Stomach smooth muscle (tissue), 2 donors: Measurements from ENCODE around the gene PPP4R1.
A peak's percentile ranks its signal among the peaks of the same experiment; 100 is the strongest.

ENCODE experiments used
- H3K27ac ChIP-seq: one replicate; pipeline ENCODE4 v1.7.0; 2013; ENCODE audit warnings: mild to moderate bottlenecking, low read length, inconsistent platforms
- H3K27me3 ChIP-seq, 2 donors: one replicate each; pipeline ENCODE4 v1.7.0; 2013; ENCODE audit warnings: low read length in 2 of 2; ENCODE audit not compliant: insufficient read depth in 2 of 2, control insufficient read depth in 1 of 2
- H3K36me3 ChIP-seq, 2 donors: one replicate each; pipeline ENCODE4 v1.7.0; 2013; ENCODE audit warnings: low read length in 2 of 2; ENCODE audit not compliant: control insufficient read depth in 2 of 2, insufficient read depth in 2 of 2
- H3K4me1 ChIP-seq: one replicate; pipeline ENCODE4 v1.7.0; 2013; ENCODE audit warnings: low read length; ENCODE audit not compliant: control insufficient read depth, insufficient read depth
- H3K4me3 ChIP-seq, 2 donors: one replicate each; pipeline ENCODE4 v1.7.0; 2013; ENCODE audit warnings: low read length in 2 of 2
- H3K9ac ChIP-seq, 2 donors: one replicate each; pipeline ENCODE4 v1.7.0; 2013; ENCODE audit warnings: low read length in 2 of 2, mild to moderate bottlenecking in 1 of 2
- H3K9me3 ChIP-seq, 2 donors: one replicate each; pipeline ENCODE4 v1.7.0; 2013; ENCODE audit warnings: low read length in 2 of 2; ENCODE audit not compliant: control insufficient read depth in 2 of 2
- donor health status: healthy.
- donor health status: Pancreatic carcinoma.

PPP4R1 gene

DNA sequence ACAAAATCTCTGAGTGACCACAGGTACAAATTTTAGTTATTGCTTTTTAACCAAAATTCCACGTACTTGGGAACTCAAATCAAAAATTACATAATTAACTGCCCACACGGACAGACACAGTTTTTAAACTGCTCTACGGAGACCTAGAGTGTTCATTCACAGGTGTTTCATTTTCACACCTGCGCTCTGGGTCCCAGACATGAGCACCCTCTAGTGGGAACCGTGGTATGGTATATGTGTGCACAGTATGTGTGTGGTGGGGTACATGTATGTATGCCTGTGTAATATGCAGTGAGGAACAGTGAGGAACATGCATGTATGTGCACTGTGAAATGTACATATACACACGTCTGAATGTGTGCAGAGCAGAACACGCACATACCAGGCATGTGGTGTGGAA lies 65.0 kb downstream of the PPP4R1 start:
- Histone ChIP-seq H3K36me3 (peaks cover 53 to 66% of the 10 kb centered on the region in 2 donors), H3K4me1 (no peaks in the 10 kb centered on the region), H3K9me3 (no peaks in the 10 kb centered on the region), H3K27me3 (no peaks in the 10 kb centered on the region), H3K4me3 (no peak overlapping the region), H3K9ac (no peak overlapping the region), H3K27ac (no peak overlapping the region)

DNA sequence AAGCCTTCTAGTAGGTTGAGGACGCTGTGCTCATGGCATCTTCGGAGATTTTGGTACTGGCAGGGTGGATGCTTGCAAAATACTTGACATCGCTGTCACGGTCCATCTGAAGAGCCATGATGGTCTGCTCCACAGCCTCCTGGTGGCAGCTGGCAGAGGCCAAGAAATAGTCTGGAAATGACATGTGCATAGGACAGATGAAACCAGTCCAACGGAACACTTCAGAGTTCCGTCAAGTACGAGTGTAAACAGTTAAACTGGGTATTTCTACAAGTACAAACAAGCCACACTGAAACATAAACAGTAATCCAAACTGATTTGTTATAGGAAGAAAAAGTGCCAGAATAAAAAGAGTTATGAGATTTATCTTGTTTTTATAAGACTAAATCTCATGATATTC lies 66.6 kb downstream of the PPP4R1 start:
- Histone ChIP-seq H3K27me3 (no peaks in the 10 kb centered on the region), H3K4me1 (no peaks in the 10 kb centered on the region), H3K4me3 (no peak overlapping the region), H3K9ac (no peak overlapping the region), H3K9me3 (no peaks in the 10 kb centered on the region), H3K27ac (no peak overlapping the region), H3K36me3 (peaks cover 44 to 54% of the 10 kb centered on the region in 2 donors)

DNA sequence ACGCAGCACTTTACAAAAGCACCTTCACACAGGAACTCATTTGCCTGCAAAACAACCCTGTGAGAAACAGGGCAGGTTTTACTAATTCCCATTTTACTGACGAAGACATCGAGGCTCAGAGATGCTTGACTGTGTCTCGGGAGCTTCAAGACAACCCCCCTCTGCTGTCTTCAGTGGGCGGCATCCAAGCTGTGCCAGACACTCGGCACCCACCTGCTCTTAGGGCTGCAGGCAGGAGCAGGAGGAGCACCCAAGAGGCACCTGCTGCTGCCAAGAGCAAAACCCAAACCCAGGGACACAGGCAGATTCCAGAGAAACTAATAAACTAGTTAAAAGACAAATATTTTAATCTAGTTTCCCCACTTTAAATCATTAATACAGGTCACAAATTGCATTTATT lies 67.9 kb downstream of the PPP4R1 start:
- Histone ChIP-seq H3K9ac (no peak overlapping the region), H3K9me3 (no peaks in the 10 kb centered on the region), H3K4me1 (no peaks in the 10 kb centered on the region), H3K4me3 (no peak overlapping the region), H3K36me3 (peaks cover 42 to 43% of the 10 kb centered on the region in 2 donors), H3K27ac (no peak overlapping the region), H3K27me3 (no peaks in the 10 kb centered on the region)

DNA sequence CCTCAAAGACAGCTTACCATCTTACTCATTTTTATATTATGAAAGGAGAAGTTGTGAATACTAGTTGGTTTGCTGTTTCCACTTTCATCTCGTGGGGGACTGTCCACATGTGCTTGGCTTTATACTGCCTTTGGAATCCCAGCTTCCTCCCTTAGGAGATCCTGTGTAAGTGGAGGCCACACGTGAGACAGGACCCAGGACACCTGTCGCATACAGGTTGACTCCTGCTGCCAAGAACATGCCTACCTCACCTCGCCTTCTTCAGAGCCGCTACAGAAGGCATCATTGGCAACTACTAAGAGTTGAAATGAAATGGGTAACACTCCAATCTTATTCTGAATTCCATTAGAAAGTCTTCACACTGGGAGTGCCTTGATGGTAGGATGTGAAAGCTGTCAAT lies 69.3 kb downstream of the PPP4R1 start:
- Histone ChIP-seq H3K27ac (no peak overlapping the region), H3K4me3 (no peak overlapping the region), H3K36me3 (peaks cover 36 to 38% of the 10 kb centered on the region in 2 donors), H3K9me3 (no peaks in the 10 kb centered on the region), H3K4me1 (no peaks in the 10 kb centered on the region), H3K27me3 (no peaks in the 10 kb centered on the region), H3K9ac (no peak overlapping the region)

DNA sequence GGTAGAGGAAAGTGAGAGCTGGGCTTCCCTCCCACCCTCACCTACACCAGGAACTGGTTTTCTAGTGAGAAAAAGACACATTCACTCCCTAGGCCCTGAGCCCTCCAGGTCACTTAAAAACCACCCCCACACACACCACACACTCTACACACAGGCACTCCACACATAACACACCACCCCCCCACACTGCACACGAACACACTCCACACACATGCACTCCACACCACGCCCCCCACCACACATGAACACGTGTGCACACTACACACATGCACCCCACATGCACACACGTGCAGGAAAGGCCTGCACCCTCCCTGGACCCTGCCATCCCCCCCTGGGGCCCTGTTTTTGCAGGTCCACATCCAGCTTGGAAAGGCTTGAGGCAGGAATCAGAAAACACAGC lies 71.4 kb downstream of the PPP4R1 start:
- no peak overlapping the region for H3K9ac ChIP-seq
- H3K36me3 ChIP-seq = peaks cover 34% of the 10 kb centered on the region in 2 donors
- H3K27ac ChIP-seq = no peak overlapping the region
- no peak overlapping the region for H3K4me3 ChIP-seq
- H3K9me3 ChIP-seq = no peaks in the 10 kb centered on the region
- no peaks in the 10 kb centered on the region for H3K4me1 ChIP-seq
- no peaks in the 10 kb centered on the region for H3K27me3 ChIP-seq

DNA sequence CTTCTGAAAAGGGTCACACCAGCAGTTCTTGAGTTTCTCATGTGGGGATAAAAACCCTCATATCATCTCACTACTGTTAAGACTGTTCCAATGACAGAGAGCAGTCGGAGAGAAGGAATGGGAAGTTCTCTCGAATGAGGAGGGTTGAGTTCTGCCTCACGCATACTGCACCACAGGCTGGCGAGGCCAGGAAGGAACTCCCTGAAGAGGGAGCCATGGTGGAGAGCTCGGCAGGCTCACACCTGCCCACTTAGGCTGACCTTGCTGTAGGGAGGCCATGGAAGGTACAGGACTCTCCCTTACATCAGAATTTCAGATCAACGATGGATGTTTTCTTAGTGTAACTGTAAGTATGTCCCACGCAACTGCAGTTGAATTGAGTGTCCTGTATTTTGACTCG lies 74.4 kb downstream of the PPP4R1 start:
- Histone ChIP-seq H3K4me3 (no peak overlapping the region), H3K9me3 (no peaks in the 10 kb centered on the region), H3K9ac (no peak overlapping the region), H3K27ac (no peak overlapping the region), H3K4me1 (peaks cover 9% of the 10 kb centered on the region), H3K36me3 (peaks cover 18 to 21% of the 10 kb centered on the region in 2 donors), H3K27me3 (no peaks in the 10 kb centered on the region)

DNA sequence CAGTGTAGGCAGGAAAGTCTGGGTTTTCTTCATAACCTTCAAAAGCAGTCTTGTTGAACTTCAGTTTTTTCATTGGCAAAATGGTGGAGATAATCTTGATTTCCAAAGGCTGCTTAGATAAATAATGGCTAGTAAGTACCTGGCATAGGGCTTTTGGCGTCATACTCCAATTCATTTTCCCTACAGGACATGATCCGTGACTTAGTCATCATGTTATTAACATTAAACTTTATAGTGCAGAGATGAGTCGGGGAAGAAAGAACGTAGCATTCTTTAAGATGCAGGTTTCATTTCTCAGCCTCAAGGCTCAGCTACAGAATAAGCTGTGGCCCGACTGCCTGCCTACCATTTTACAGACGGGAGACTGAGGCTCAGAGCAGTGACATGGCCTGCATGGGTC lies 75.1 kb downstream of the PPP4R1 start:
- peaks cover 21% of the 10 kb centered on the region in 2 donors for H3K36me3 ChIP-seq
- peaks cover 13% of the 10 kb centered on the region for H3K4me1 ChIP-seq
- no peak overlapping the region for H3K27ac ChIP-seq

DNA sequence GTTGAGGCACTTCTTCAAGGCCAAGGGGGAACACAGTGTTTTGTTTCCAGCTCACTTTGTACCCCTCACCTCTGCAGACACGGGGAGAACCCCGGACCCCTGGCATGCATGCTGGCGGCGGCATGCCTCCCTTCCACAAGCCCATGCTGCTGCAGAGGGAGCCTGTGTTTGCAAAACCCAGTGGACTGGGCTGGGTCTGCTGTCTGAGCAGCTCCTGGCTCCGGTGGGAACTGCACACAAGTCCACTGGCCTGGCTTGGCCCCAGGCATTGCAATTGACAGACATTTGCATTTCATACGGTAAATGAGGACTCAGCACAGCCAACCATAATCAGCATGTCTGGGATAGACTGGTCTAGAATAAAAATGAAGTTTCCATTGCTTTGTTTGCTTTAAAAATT lies 76.7 kb downstream of the PPP4R1 start:
- Histone ChIP-seq H3K9me3 (no peaks in the 10 kb centered on the region), H3K4me1 (peaks cover 13% of the 10 kb centered on the region), H3K27ac (no peak overlapping the region), H3K9ac (no peak overlapping the region), H3K4me3 (no peak overlapping the region), H3K36me3 (peaks cover 32 to 37% of the 10 kb centered on the region in 2 donors), H3K27me3 (no peaks in the 10 kb centered on the region)

More for the DNA sequence above, 75.1 kb downstream of the PPP4R1 start:
- H3K9me3 ChIP-seq = no peaks in the 10 kb centered on the region
- no peak overlapping the region for H3K9ac ChIP-seq
- no peak overlapping the region for H3K4me3 ChIP-seq
- H3K27me3 ChIP-seq = no peaks in the 10 kb centered on the region

DNA sequence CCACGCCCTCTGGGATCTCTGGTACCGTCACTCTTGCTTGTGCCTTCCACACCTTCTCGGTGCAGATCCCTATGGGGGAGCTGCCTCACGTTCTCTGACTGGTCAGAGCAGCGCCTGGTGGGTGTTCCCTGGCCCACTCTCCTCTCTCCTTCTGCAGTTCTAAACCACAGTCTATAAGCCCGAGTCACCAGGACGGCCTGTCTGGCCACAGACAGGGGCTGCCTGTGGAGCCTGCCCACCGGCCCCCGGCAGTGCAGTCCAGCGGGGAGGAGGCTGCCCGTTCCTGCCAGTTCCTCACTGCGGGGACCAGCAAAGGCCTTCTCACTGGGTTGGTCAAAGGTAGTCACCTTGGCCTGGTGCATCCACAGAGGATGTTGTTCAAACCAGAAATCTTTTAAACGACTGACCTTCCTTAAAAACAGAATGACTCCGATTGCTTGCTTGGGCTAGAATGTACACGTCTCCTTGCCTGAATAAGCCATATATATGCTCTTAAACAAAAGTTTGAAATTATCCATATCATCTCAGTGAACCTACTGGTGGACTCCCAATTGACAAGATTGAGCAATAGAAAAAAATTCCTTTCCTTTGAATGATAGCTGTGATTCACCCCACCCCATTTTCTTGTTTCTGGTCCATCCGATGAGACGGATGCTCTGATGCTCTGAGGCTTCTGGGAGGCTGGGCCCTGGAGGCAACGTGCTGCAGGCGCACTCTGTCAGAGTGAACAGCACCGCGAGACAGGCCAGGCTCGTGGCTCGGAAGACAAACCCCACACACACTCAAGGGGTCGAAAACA lies 77.8 kb downstream of the PPP4R1 start:
- H3K36me3 ChIP-seq = peaks cover 37 to 43% of the 10 kb centered on the region in 2 donors

DNA sequence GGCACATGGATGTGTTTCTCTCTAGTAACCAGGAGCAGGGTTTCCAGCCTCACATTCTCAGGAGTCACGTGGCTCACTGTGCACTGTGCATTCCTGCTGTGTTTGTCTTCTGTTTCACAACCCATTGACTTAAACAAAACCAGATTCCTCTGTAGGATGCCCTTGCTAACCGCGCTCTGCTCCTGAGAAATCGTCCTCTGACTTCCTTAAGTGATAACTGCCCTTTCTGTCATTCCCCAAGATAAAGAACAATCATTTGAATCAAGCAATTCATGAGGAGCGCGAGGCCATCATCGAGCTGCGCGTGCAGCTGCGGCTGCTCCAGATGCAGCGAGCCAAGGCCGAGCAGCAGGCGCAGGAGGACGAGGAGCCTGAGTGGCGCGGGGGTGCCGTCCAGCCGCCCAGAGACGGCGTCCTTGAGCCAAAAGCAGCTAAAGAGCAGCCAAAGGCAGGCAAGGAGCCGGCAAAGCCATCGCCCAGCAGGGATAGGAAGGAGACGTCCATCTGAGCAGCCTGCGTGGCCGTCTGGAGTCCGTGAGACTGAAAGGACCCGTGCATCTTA lies 78.8 kb downstream of the PPP4R1 start:
- H3K27ac ChIP-seq = peak overlapping the region; percentile 62

More for the DNA sequence above, 77.8 kb downstream of the PPP4R1 start:
- Histone ChIP-seq H3K4me1 (peaks cover 13% of the 10 kb centered on the region), H3K27ac (no peak overlapping the region), H3K27me3 (no peaks in the 10 kb centered on the region), H3K9ac (no peak overlapping the region), H3K9me3 (no peaks in the 10 kb centered on the region), H3K4me3 (no peak overlapping the region)

DNA sequence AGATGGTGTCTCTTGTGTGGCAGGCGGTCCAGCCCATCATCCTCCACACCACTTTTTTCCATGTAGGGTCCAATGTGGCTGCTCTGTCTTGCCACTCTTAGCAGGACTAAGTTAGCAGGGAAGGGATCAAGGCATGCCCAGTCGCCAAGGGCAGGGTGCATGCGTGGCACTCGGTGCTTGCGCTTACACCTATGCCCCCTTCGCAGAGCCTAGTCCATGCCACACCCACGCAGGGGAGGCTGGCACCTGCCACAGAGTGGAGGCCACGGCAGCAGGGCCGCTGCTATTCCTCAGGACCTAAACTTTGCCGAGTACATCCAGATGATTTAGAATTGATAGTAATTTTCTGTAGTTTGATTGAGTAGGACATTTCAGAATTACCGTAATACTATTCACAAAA lies 79.5 kb downstream of the PPP4R1 start:
- Histone ChIP-seq H3K36me3 (peaks cover 33 to 44% of the 10 kb centered on the region in 2 donors), H3K27me3 (no peaks in the 10 kb centered on the region), H3K27ac (peak overlapping the region; percentile 62), H3K9me3 (no peaks in the 10 kb centered on the region), H3K9ac (no peak overlapping the region), H3K4me3 (no peak overlapping the region), H3K4me1 (peaks cover 13% of the 10 kb centered on the region)

More for the DNA sequence above, 78.8 kb downstream of the PPP4R1 start:
- H3K4me3 ChIP-seq = peak overlapping the region; percentile 50 to 61
- H3K9me3 ChIP-seq = no peaks in the 10 kb centered on the region
- H3K4me1 ChIP-seq = peaks cover 13% of the 10 kb centered on the region
- no peaks in the 10 kb centered on the region for H3K27me3 ChIP-seq
- H3K36me3 ChIP-seq = peaks cover 37 to 43% of the 10 kb centered on the region in 2 donors
- peak overlapping the region in 1 of 2 donors; percentile 13 for H3K9ac ChIP-seq
